ENCODE results near the gene NOC4L.

NOC4L gene

DNA sequence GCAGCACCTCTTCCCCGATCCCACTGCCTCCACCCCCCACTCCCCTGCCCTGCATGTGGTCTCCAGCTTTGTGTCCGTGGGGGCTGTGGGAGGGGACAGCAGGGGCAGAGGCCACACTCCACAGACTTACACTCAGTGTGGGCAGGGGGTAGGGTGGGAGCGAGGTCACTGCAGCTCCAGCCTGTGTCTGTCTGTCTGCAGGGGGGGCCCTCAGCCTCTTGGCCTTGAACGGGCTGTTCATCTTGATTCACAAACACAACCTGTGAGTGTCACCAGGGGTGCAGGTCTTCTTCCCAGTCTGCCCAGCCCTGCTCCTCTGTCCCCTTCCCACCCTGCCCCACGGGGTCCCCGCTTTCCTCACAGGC, 6.5 kb downstream of the NOC4L start:
- peaks cover 2% of the 10 kb centered on the region; the same call in 1 of the 2 replicates for H3K9me3 ChIP-seq (ENCODE audit: insufficient read depth, low read length)
- peaks cover 7% of the 10 kb centered on the region for H3K4me1 ChIP-seq (ENCODE audit: insufficient read depth, insufficient read length)
- TF ChIP-seq SUZ12 (IDR thresholded peaks at IDR 0.05; ENCODE audit: extremely low read depth, insufficient read depth, insufficient read length) (no peak), ZNF274 (IDR thresholded peaks at IDR 0.05; ENCODE audit: low read depth, low read length) (no peak), YY1 (IDR thresholded peaks at IDR 0.05; ENCODE audit: insufficient read depth, insufficient read length) (no peak)
- DNase-seq (ENCODE audit: low read depth, low spot score), result no peak
- H3K27me3 ChIP-seq (ENCODE audit: insufficient read depth, insufficient read length), result no peaks in the 10 kb centered on the region
- H3K9ac ChIP-seq (ENCODE audit: insufficient read length, low read depth), result no peak overlapping the region
- H3K36me3 ChIP-seq (ENCODE audit: insufficient read depth, insufficient read length, low read length), result peaks cover 49% of the 10 kb centered on the region
- H3K4me3 ChIP-seq (ENCODE audit: insufficient read length, low read depth), result no peak overlapping the region

DNA sequence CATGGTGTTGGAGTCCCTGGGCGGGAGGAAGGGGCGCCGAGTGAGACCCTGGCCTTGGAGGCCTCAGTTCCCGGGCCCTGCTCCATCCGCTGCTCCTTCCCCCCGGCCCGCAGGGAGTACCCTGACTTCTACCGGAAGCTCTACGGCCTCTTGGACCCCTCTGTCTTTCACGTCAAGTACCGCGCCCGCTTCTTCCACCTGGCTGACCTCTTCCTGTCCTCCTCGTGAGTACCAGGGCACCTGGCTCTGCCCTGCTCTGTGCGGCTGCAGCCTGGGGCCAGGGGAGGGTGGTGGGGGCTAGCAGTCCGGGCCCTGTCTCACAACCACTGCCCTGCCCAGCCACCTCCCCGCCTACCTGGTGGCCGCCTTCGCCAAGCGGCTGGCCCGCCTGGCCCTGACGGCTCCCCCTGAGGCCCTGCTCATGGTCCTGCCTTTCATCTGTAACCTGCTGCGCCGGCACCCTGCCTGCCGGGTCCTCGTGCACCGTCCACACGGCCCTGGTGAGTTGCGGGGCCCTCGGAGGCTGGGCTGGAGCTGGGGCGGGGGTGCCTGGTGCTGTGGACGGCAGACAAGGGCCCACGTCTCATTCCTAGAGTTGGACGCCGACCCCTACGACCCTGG, 7.0 kb downstream of the NOC4L start:
- DNase-seq (ENCODE audit: low read depth, low spot score), result no peak
- H3K4me1 ChIP-seq (ENCODE audit: insufficient read depth, insufficient read length), result peaks cover 7% of the 10 kb centered on the region
- peaks cover 7% of the 10 kb centered on the region for H3K9me3 ChIP-seq (ENCODE audit: insufficient read depth, low read length)
- no peak overlapping the region for H3K4me3 ChIP-seq (ENCODE audit: insufficient read length, low read depth)
- peaks cover 49% of the 10 kb centered on the region for H3K36me3 ChIP-seq (ENCODE audit: insufficient read depth, insufficient read length, low read length)
- no peaks in the 10 kb centered on the region for H3K27me3 ChIP-seq (ENCODE audit: insufficient read depth, insufficient read length)
- no peak overlapping the region for H3K9ac ChIP-seq (ENCODE audit: insufficient read length, low read depth)
- no peak for TF ChIP-seq YY1 (IDR thresholded peaks at IDR 0.05; ENCODE audit: insufficient read depth, insufficient read length)
- TF ChIP-seq SUZ12 (IDR thresholded peaks at IDR 0.05; ENCODE audit: extremely low read depth, insufficient read depth, insufficient read length), result no peak
- TF ChIP-seq ZNF274 (IDR thresholded peaks at IDR 0.05; ENCODE audit: low read depth, low read length), result no peak

DNA sequence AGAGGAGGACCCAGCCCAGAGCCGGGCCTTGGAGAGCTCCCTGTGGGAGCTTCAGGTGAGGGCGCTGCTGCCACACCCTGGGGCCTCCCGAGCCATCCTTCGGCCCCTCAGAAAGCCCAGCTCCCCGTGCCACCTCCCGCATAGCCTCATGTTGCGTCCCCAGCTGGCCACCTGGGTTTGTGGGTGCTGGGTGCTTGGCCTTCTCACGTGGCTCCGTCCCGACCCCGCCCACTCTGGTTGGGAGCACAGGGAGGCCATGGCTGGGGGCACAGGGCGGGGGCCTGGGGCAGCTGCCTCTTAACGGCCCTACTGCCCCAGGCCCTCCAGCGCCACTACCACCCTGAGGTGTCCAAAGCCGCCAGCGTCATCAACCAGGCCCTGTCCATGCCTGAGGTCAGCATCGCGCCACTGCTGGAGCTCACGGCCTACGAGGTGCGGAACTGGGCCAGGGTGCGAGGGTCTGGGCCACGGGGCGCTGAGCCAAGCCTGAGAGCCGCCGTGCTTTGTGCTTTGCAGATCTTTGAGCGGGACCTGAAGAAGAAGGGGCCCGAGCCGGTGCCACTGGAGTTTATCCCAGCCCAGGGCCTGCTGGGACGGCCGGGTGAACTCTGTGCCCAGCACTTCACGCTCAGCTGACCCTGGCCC, 7.6 kb downstream of the NOC4L start:
- Histone ChIP-seq H3K4me3 (ENCODE audit: insufficient read length, low read depth) (no peak overlapping the region), H3K9ac (ENCODE audit: insufficient read length, low read depth) (no peak overlapping the region), H3K36me3 (ENCODE audit: insufficient read depth, insufficient read length, low read length) (peaks cover 49% of the 10 kb centered on the region), H3K9me3 (ENCODE audit: insufficient read depth, low read length) (peaks cover 13% of the 10 kb centered on the region), H3K27me3 (ENCODE audit: insufficient read depth, insufficient read length) (no peaks in the 10 kb centered on the region), H3K4me1 (ENCODE audit: insufficient read depth, insufficient read length) (peaks cover 7% of the 10 kb centered on the region)
- DNase-seq (ENCODE audit: low read depth, low spot score), result no peak
- no peak for TF ChIP-seq SUZ12 (IDR thresholded peaks at IDR 0.05; ENCODE audit: extremely low read depth, insufficient read depth, insufficient read length)
- TF ChIP-seq YY1 (IDR thresholded peaks at IDR 0.05; ENCODE audit: insufficient read depth, insufficient read length), result no peak
- no peak for TF ChIP-seq ZNF274 (IDR thresholded peaks at IDR 0.05; ENCODE audit: low read depth, low read length)

DNA sequence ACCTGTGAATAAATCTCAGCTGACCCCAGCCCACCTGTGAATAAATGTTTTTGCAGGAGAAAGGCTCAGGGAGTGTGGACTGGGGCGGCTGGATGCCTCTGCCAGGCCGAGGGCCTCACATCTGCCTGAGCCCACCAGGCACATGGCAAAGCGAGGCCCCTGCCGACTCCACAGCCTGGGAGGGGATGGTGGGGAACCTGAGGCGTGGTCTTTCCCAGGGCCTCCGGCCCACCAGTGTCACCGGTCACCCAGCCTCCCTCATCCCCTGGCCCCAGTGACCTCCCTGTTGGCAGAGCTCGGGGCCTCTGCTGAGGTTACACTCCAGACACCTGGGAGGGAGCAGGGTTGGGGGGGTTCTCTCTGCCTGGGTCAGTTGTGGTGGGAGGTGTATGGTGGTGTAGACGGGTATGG, 8.2 kb downstream of the NOC4L start:
- no peak for DNase-seq (ENCODE audit: low read depth, low spot score)
- peaks cover 18% of the 10 kb centered on the region for H3K9me3 ChIP-seq (ENCODE audit: insufficient read depth, low read length)
- H3K4me1 ChIP-seq (ENCODE audit: insufficient read depth, insufficient read length), result peaks cover 7% of the 10 kb centered on the region
- H3K9ac ChIP-seq (ENCODE audit: insufficient read length, low read depth), result no peak overlapping the region
- H3K4me3 ChIP-seq (ENCODE audit: insufficient read length, low read depth), result no peak overlapping the region
- no peaks in the 10 kb centered on the region for H3K27me3 ChIP-seq (ENCODE audit: insufficient read depth, insufficient read length)
- peaks cover 48% of the 10 kb centered on the region for H3K36me3 ChIP-seq (ENCODE audit: insufficient read depth, insufficient read length, low read length)
- TF ChIP-seq ZNF274 (IDR thresholded peaks at IDR 0.05; ENCODE audit: low read depth, low read length), result no peak
- no peak for TF ChIP-seq YY1 (IDR thresholded peaks at IDR 0.05; ENCODE audit: insufficient read depth, insufficient read length)
- TF ChIP-seq SUZ12 (IDR thresholded peaks at IDR 0.05; ENCODE audit: extremely low read depth, insufficient read depth, insufficient read length), result no peak

DNA sequence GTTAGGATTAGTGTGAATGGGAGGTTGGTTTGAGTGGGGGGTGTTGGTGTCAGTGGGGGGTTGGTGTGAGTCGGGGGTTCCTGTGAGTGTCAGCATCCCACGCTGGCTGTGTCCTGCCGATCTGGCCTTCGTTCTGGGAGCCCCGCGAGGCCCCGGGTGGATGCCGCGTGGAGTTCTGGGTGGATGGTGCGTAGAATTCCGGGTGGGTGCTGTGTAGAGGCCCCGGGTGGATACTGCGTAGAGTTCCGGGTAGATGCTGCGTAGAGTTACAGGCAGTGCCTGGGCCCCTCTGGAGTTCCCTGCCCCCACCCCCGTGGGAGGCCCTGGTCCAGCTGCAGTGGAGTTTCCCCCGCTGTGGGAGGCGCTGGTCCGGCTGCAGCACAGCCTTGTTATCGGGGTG, 8.7 kb downstream of the NOC4L start:
- Histone ChIP-seq H3K9me3 (ENCODE audit: insufficient read depth, low read length) (peaks cover 24% of the 10 kb centered on the region), H3K36me3 (ENCODE audit: insufficient read depth, insufficient read length, low read length) (peaks cover 48% of the 10 kb centered on the region), H3K4me1 (ENCODE audit: insufficient read depth, insufficient read length) (peaks cover 7% of the 10 kb centered on the region), H3K4me3 (ENCODE audit: insufficient read length, low read depth) (no peak overlapping the region), H3K9ac (ENCODE audit: insufficient read length, low read depth) (no peak overlapping the region), H3K27me3 (ENCODE audit: insufficient read depth, insufficient read length) (no peaks in the 10 kb centered on the region)
- no peak for DNase-seq (ENCODE audit: low read depth, low spot score)
- no peak for TF ChIP-seq ZNF274 (IDR thresholded peaks at IDR 0.05; ENCODE audit: low read depth, low read length)
- TF ChIP-seq YY1 (IDR thresholded peaks at IDR 0.05; ENCODE audit: insufficient read depth, insufficient read length), result no peak
- TF ChIP-seq SUZ12 (IDR thresholded peaks at IDR 0.05; ENCODE audit: extremely low read depth, insufficient read depth, insufficient read length), result no peak

DNA sequence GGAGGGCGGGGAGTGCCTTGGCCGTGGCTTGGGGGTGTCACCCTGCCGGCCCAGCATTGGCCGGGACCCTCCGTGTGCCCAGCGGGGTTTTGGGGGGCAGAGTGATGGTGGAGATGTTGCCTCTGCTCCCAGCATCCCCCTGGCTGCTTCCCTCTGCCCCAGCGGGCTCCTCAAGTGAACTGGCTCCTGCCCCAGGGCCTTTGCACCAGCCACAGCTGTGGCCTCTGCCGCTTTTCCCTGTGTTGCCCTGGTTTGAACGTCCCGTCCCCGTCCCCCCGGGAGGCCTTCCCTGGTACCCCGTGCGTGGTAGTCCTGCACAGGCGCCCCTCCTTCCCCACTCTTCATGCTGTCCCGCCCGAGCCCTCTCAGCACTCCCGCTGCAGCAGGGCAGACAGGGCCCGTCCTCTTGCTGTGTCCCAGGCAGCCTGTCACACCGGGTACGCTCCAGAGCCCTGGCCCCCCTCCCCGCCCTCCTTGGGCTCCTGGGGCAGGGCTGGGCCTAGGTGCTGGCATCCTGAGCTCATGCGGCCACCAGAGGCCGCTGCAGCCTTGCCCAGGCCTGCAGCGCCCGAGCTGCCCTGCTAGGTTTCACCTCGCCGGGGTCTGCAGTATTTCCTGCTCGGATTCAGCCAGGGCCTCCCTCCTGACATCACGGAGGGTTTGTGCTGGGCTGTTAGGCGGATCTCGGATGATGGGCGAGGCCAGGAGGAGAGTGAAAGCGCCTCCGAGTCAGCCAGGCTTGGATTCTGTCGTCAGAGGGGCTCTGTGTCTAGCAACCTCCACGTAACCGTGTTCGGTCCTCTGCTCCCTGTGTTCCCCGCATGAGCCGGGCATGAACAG, 9.5 kb downstream of the NOC4L start:
- H3K4me3 ChIP-seq (ENCODE audit: insufficient read length, low read depth), result no peak overlapping the region
- DNase-seq (ENCODE audit: low read depth, low spot score), result peak; percentile 78
- H3K9ac ChIP-seq (ENCODE audit: insufficient read length, low read depth), result peak overlapping the region; percentile 73
- peaks cover 24% of the 10 kb centered on the region for H3K9me3 ChIP-seq (ENCODE audit: insufficient read depth, low read length)
- H3K27me3 ChIP-seq (ENCODE audit: insufficient read depth, insufficient read length), result no peaks in the 10 kb centered on the region
- H3K36me3 ChIP-seq (ENCODE audit: insufficient read depth, insufficient read length, low read length), result peaks cover 49% of the 10 kb centered on the region
- TF ChIP-seq YY1 (IDR thresholded peaks at IDR 0.05; ENCODE audit: insufficient read depth, insufficient read length) (no peak), SUZ12 (IDR thresholded peaks at IDR 0.05; ENCODE audit: extremely low read depth, insufficient read depth, insufficient read length) (no peak), ZNF274 (IDR thresholded peaks at IDR 0.05; ENCODE audit: low read depth, low read length) (no peak)
- peaks cover 7% of the 10 kb centered on the region for H3K4me1 ChIP-seq (ENCODE audit: insufficient read depth, insufficient read length)

DNA sequence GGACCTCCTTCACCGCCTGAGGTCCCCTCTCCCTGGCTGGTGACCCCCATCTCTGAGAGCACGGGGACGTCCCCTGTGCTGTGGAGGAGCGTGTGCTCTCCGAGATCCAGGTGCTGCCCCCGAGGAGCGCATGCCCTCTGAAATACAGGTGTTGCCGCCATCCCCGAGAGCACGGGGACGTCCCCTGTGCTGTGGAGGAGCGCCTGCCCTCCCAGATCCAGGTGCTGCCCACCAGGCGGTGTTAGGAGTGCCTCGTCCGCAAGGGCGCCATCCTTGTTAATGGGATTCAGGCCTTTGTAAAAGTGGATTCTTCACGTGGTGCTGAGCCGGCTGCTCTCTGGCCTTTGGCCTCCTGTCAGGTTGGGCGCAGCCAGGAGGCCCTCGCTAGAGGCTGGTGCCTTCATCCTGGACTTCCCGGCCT, 10.1 kb downstream of the NOC4L start:
- H3K9me3 ChIP-seq (ENCODE audit: insufficient read depth, low read length), result peaks cover 24% of the 10 kb centered on the region
- peaks cover 49% of the 10 kb centered on the region for H3K36me3 ChIP-seq (ENCODE audit: insufficient read depth, insufficient read length, low read length)
- no peaks in the 10 kb centered on the region for H3K27me3 ChIP-seq (ENCODE audit: insufficient read depth, insufficient read length)
- no peak for DNase-seq (ENCODE audit: low read depth, low spot score)
- H3K4me3 ChIP-seq (ENCODE audit: insufficient read length, low read depth), result no peak overlapping the region
- peaks cover 7% of the 10 kb centered on the region for H3K4me1 ChIP-seq (ENCODE audit: insufficient read depth, insufficient read length)
- TF ChIP-seq SUZ12 (IDR thresholded peaks at IDR 0.05; ENCODE audit: extremely low read depth, insufficient read depth, insufficient read length) (no peak), YY1 (IDR thresholded peaks at IDR 0.05; ENCODE audit: insufficient read depth, insufficient read length) (no peak), ZNF274 (IDR thresholded peaks at IDR 0.05; ENCODE audit: low read depth, low read length) (no peak)
- peak overlapping the region; percentile 73 for H3K9ac ChIP-seq (ENCODE audit: insufficient read length, low read depth)

All from NT2/D1 (cell line).